ENCODE results near the gene HOXC10.

GRCh38 chr12:53971129-53971528 is 13.8 kb upstream of the HOXC10 start:
- TF ChIP-seq CTCF (IDR thresholded peaks at IDR 0.05; ENCODE audit: poor library complexity) (no peak), EZH2 (IDR thresholded peaks at IDR 0.05; ENCODE audit: borderline replicate concordance) (peak; percentile 7)

Measured in hepatocyte (in vitro differentiated cells).